Measurements from ENCODE around the gene CA14.
A peak's percentile ranks its signal among the peaks of the same experiment; 100 is the strongest.

The CA14 gene

GRCh38 chr1:150213170-150214098 lies 44.1 kb upstream of the CA14 start (continued):
- no peak for TF ChIP-seq KLF1 (tag by site-specific recombination; IDR thresholded peaks at IDR 0.05)
- no peak for TF ChIP-seq ZBTB49 (tag by site-specific recombination; IDR thresholded peaks at IDR 0.05; ENCODE audit: low read depth)
- peak; percentile 38 for TF ChIP-seq ZNF518A (tag by site-specific recombination; conservative IDR thresholded peaks at IDR 0.05; ENCODE audit: low read depth)
- TF ChIP-seq ZNF449 (tag by site-specific recombination; IDR thresholded peaks at IDR 0.05) = no peak
- peak; percentile 46 for TF ChIP-seq SP2 (tag by site-specific recombination; IDR thresholded peaks at IDR 0.05)
- TF ChIP-seq ZBTB17 (tag by site-specific recombination; IDR thresholded peaks at IDR 0.05) = no peak
- no peak for TF ChIP-seq ZNF416 (tag by site-specific recombination; IDR thresholded peaks at IDR 0.05)
- 0 out of 2 replicates have a peak, but pooled peaks have one; percentile 20 for TF ChIP-seq ZNF654 (tag by site-specific recombination; IDR thresholded peaks at IDR 0.05; ENCODE audit: low read depth)
- TF ChIP-seq ZNF670 (tag by site-specific recombination; IDR thresholded peaks at IDR 0.05; ENCODE audit: low read depth) = no peak
- TF ChIP-seq ZNF335 (tag by site-specific recombination; conservative IDR thresholded peaks at IDR 0.05) = peak; percentile 59
- no peak for TF ChIP-seq IKZF3 (tag by site-specific recombination; IDR thresholded peaks at IDR 0.05)
- no peak for TF ChIP-seq ZNF404 (tag by site-specific recombination; IDR thresholded peaks at IDR 0.05)
- TF ChIP-seq ZBTB7A (tag by site-specific recombination; IDR thresholded peaks at IDR 0.05; ENCODE audit: low read depth) = no peak
- TF ChIP-seq ZNF174 (tag by site-specific recombination; IDR thresholded peaks at IDR 0.05) = no peak
- peak; percentile 27; the same call in 1 of the 2 replicates for TF ChIP-seq ZNF600 (tag by site-specific recombination; IDR thresholded peaks at IDR 0.05)
- no peak for TF ChIP-seq KLF7 (tag by site-specific recombination; IDR thresholded peaks at IDR 0.05; ENCODE audit: borderline replicate concordance)
- TF ChIP-seq YY1 (tag by site-specific recombination; IDR thresholded peaks at IDR 0.05) = no peak
- no peak for TF ChIP-seq ZNF292 (tag by site-specific recombination; IDR thresholded peaks at IDR 0.05; ENCODE audit: borderline replicate concordance, low read depth)
- no peak for TF ChIP-seq TSHZ1 (tag by site-specific recombination; IDR thresholded peaks at IDR 0.05; ENCODE audit: borderline replicate concordance)
- no peak for TF ChIP-seq SALL2 (tag by site-specific recombination; IDR thresholded peaks at IDR 0.05; ENCODE audit: borderline replicate concordance)
- TF ChIP-seq RBAK (tag by site-specific recombination; IDR thresholded peaks at IDR 0.05) = no peak
- no peak for TF ChIP-seq ZFHX2 (tag by site-specific recombination; conservative IDR thresholded peaks at IDR 0.05)
- no peak for TF ChIP-seq ZNF514 (tag by site-specific recombination; IDR thresholded peaks at IDR 0.05)
- no peak for TF ChIP-seq ZNF639 (tag by site-specific recombination; IDR thresholded peaks at IDR 0.05)
